Right ventricle myocardium inferior (tissue), 1 donor: ENCODE data around the gene HMCES. TPM values are rescaled to one million over a fixed set of nuclear protein-coding genes. Genes with fewer than 3 reads are reported as not detected.
A peak's percentile ranks its signal among the peaks of the same experiment; 100 is the strongest.
"Not testable (repeated sequence)": the region's sequence is repeated elsewhere in the genome, so short reads cannot be mapped to it uniquely, and the experiment has no call there.

ENCODE experiments used
- ATAC-seq: fragments of 200-7000 bp; cut with Tn5 transposase; one replicate; pipeline ENCODE4 v1.9.1; 2020; ENCODE audit warnings: mild to moderate bottlenecking, moderate library complexity
- DNase-seq: peaks from one replicate; pipeline ENCODE4 v3.0.0; 2021; ENCODE audit errors: missing footprints
- intact Hi-C: fragments of 100-400 bp; cut with DNase I; formaldehyde crosslinking; loops from one replicate; pipeline ENCODE4 v1.11.0; 2022
- total RNA-seq: library from RNA; stranded (reverse); fragmentation: NEBNext Ultra II Directional; extraction: Animal tissue kit (Norgen Biotek cat#: 25700); gene quantifications from one replicate; pipeline ENCODE4 v1.2.1, GENCODE V29; 2021
- donor health status: DM: no; HTN: yes; CAD: no; lungs with severe emphysema.

The HMCES gene
- total RNA-seq, 1 donor from 2014 or later: 42.3 TPM

GRCh38 chr3:129336093-129336706, 57.5 kb downstream of the HMCES start:
- intact Hi-C loops: no loop called here
- no peak for DNase-seq
- no peak for ATAC-seq

- ATAC-seq, intact Hi-C loops, DNase-seq: not testable (repeated sequence)
These were observed 59.0 kb downstream of the HMCES start for GRCh38 chr3:129337719-129338118.

- ATAC-seq, intact Hi-C loops, DNase-seq: not testable (repeated sequence)
These were observed 60.5 kb downstream of the HMCES start for GRCh38 chr3:129339186-129339585.

- ATAC-seq, intact Hi-C loops, DNase-seq: not testable (repeated sequence)
These were observed 61.2 kb downstream of the HMCES start for GRCh38 chr3:129339833-129340232.

- DNase-seq: no peak
- ATAC-seq: no peak
- intact Hi-C loops: no loop called here
These were observed 62.9 kb downstream of the HMCES start for GRCh38 chr3:129341331-129342141.

GRCh38 chr3:129343643-129344360, 65.1 kb downstream of the HMCES start:
- ATAC-seq: peak; percentile 78
- DNase-seq: peak; percentile 61
- intact Hi-C loops: no loop called here

GRCh38 chr3:129344540-129345220, 66.0 kb downstream of the HMCES start:
- DNase-seq (peak; percentile 59), ATAC-seq (no peak)
- intact Hi-C loops: no loop called here

GRCh38 chr3:129345281-129345680, 66.6 kb downstream of the HMCES start:
- DNase-seq: peak; percentile 59
- intact Hi-C loops: no loop called here
- no peak for ATAC-seq

- ATAC-seq: no peak
- DNase-seq: peak; percentile 23
- intact Hi-C loops: no loop called here
These were observed 67.3 kb downstream of the HMCES start for GRCh38 chr3:129345971-129346370.

GRCh38 chr3:129346695-129347457, 68.2 kb downstream of the HMCES start:
- ATAC-seq: no peak
- intact Hi-C loops: no loop called here
- peak; percentile 20 for DNase-seq

- DNase-seq (peak; percentile 17), ATAC-seq (no peak)
- intact Hi-C loops: no loop called here
These were observed 68.8 kb downstream of the HMCES start for GRCh38 chr3:129347458-129347845.

- peak; percentile 28 for DNase-seq
- ATAC-seq: no peak
- intact Hi-C loops: no loop called here
These were observed 70.1 kb downstream of the HMCES start for GRCh38 chr3:129348734-129349133.

- ATAC-seq, intact Hi-C loops: not testable (repeated sequence)
These were observed 70.5 kb downstream of the HMCES start for GRCh38 chr3:129349169-129349568.

GRCh38 chr3:129349791-129350190, 71.1 kb downstream of the HMCES start:
- intact Hi-C loops: no loop called here
- ATAC-seq: no peak
- no peak for DNase-seq

More at GRCh38 chr3:129349169-129349568, 70.5 kb downstream of the HMCES start:
- peak; percentile 11 for DNase-seq

GRCh38 chr3:129352045-129352444, 73.4 kb downstream of the HMCES start:
- DNase-seq (no peak), ATAC-seq (no peak)
- intact Hi-C loops: no loop called here

- no peak for ATAC-seq
- DNase-seq: no peak
- intact Hi-C loops: no loop called here
These were observed 74.2 kb downstream of the HMCES start for GRCh38 chr3:129352650-129353588.

- DNase-seq (no peak), ATAC-seq (no peak)
- intact Hi-C loops: no loop called here
These were observed 74.9 kb downstream of the HMCES start for GRCh38 chr3:129353589-129353941.
